Hepatocyte (in vitro differentiated cells): ENCODE data around the gene COBL. TPM values are rescaled to one million over a fixed set of nuclear protein-coding genes. Genes with fewer than 3 reads are reported as not detected.

Source experiments
- DNase-seq: peaks from one replicate; pipeline ENCODE4 v3.0.0-alpha.2; 2016; ENCODE audit warnings: low spot score
- H2AFZ ChIP-seq: fragments of 200-600 bp; sonication (generic); 2 replicates; pipeline ENCODE4 v1.6.0; 2016; ENCODE audit warnings: antibody characterized with exemption, mild to moderate bottlenecking
- H3K27ac ChIP-seq: fragments of 200-600 bp; sonication (generic); 2 replicates; pipeline ENCODE4 v1.5.1; 2016; ENCODE audit warnings: mild to moderate bottlenecking
- H3K27me3 ChIP-seq: fragments of 200-600 bp; sonication (generic); 2 replicates; pipeline ENCODE4 v1.6.1; 2016
- H3K36me3 ChIP-seq: fragments of 200-600 bp; sonication (generic); replicated peaks from 2 replicates; pipeline ENCODE4 v1.5.1; 2016; ENCODE audit warnings: low read depth; ENCODE audit not compliant: insufficient read depth
- H3K4me1 ChIP-seq: fragments of 200-600 bp; sonication (generic); 2 replicates; pipeline ENCODE4 v1.5.1; 2016; ENCODE audit warnings: mild to moderate bottlenecking, moderate library complexity; ENCODE audit not compliant: insufficient read depth
- H3K4me2 ChIP-seq: fragments of 200-600 bp; sonication (generic); 2 replicates; pipeline ENCODE4 v1.6.0; 2016
- H3K4me3 ChIP-seq: fragments of 200-600 bp; sonication (generic); 2 replicates; pipeline ENCODE4 v1.5.1; 2016; ENCODE audit warnings: mild to moderate bottlenecking
- H3K79me2 ChIP-seq: fragments of 200-600 bp; sonication (generic); 2 replicates; pipeline ENCODE4 v1.6.0; 2017; ENCODE audit warnings: mild to moderate bottlenecking
- H3K9me2 ChIP-seq: fragments of 200-600 bp; sonication (generic); replicated peaks from 2 replicates; pipeline ENCODE4 v1.6.0; 2017; ENCODE audit warnings: mild to moderate bottlenecking; ENCODE audit not compliant: insufficient read depth
- H3K9me3 ChIP-seq: fragments of 200-600 bp; sonication (generic); 2 replicates; pipeline ENCODE4 v1.5.1; 2016; ENCODE audit warnings: low read depth, mild to moderate bottlenecking
- H4K20me1 ChIP-seq: fragments of 200-600 bp; sonication (generic); 2 replicates; pipeline ENCODE4 v1.6.0; 2016; ENCODE audit warnings: mild to moderate bottlenecking; ENCODE audit not compliant: insufficient read depth, poor library complexity, severe bottlenecking
- EZH2 ChIP-seq: fragments of 200-600 bp; sonication (generic); IDR thresholded peaks from 2 replicates; pipeline ENCODE4 v1.6.1; 2016; ENCODE audit warnings: antibody characterized with exemption, mild to moderate bottlenecking, borderline replicate concordance
- EZH2phosphoT487 ChIP-seq: fragments of 200-600 bp; sonication (generic); IDR thresholded peaks from one replicate; pipeline ENCODE4 v1.6.1; 2018; ENCODE audit warnings: antibody characterized with exemption, mild to moderate bottlenecking, low read depth, moderate library complexity; ENCODE audit not compliant: unreplicated experiment, severe bottlenecking
- WGBS: methylation state at CpG from one replicate; pipeline ENCODE4 v1.1.6; 2016; ENCODE audit warnings: low lambda C conversion rate; ENCODE audit errors: missing lambda C conversion rate; 5-methylcytosine and 5-hydroxymethylcytosine counted together
- polyA plus RNA-seq: library from polyadenylated mRNA; unstranded; fragments of >200 nt; fragmentation: Nextera tagmentation; extraction: Ambion mirVana; gene quantifications from 2 replicates; pipeline ENCODE4 v1.2.1, GENCODE V29; 2016
- total RNA-seq: library from RNA; depleted of rRNA; stranded (reverse); fragments of >200 nt; gene quantifications from 2 replicates; pipeline ENCODE4 v1.2.3, GENCODE V29; 2014
- TF ChIP-seq, protein P1 (sequence below): fragments of 200-600 bp; sonication (generic); IDR thresholded peaks from 2 replicates; pipeline ENCODE4 v1.5.1; 2016; ENCODE audit warnings: antibody characterized with exemption, mild to moderate bottlenecking; ENCODE audit not compliant: poor library complexity

The COBL gene
- total and polyA plus RNA-seq, 2 experiments from 2014 or later, result 7.8 to 20.5 TPM

DNA sequence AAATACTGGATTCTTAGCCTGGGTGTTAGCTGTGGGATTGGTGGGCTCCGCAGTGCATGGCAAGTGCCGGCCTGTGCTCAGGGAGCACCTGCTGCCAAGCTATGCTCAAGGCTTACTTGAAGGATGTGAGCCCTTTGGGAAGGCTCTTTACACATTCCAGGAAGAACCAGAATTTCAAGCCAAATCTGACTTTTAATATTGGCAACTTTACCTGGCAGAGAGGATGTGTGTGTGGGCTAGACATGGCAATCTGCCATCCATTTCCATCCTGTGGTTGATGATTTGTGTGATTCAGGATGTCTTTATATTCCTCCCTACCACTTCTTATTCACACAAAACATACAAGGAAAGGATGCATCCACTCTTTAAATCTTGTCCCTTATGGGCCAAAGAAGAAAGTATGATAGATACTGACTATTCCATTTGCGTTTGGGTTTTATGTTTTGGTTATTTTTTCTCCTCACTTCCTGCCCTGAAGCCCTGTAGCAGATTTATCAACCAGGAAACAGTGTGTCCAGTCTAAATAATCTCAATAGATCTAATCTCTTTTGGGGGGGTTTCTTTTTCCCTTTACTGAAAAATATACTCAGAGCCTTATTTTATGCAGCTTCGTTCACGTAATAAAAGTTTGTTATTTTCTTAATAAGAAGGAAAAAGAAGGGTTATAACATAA lies 247.1 kb downstream of the COBL start:
- H3K9me2 ChIP-seq, result no peaks in the 10 kb centered on the region
- no peak overlapping the region for H3K4me3 ChIP-seq
- H4K20me1 ChIP-seq, result no peaks in the 10 kb centered on the region
- H3K79me2 ChIP-seq, result no peaks in the 10 kb centered on the region
- no peak overlapping the region for H2AFZ ChIP-seq
- no peaks in the 10 kb centered on the region for H3K27me3 ChIP-seq
- no peaks in the 10 kb centered on the region for H3K9me3 ChIP-seq
- H3K4me2 ChIP-seq, result no peak overlapping the region
- WGBS, result 86% methylated on average over 5 of the region's 5 CpGs
- DNase-seq, result no peak
- H3K4me1 ChIP-seq, result no peaks in the 10 kb centered on the region
- H3K27ac ChIP-seq, result no peak overlapping the region
- H3K36me3 ChIP-seq, result no peaks in the 10 kb centered on the region
- TF ChIP-seq EZH2phosphoT487 (no peak), EZH2 (no peak)
- TF ChIP-seq, protein P1, sequence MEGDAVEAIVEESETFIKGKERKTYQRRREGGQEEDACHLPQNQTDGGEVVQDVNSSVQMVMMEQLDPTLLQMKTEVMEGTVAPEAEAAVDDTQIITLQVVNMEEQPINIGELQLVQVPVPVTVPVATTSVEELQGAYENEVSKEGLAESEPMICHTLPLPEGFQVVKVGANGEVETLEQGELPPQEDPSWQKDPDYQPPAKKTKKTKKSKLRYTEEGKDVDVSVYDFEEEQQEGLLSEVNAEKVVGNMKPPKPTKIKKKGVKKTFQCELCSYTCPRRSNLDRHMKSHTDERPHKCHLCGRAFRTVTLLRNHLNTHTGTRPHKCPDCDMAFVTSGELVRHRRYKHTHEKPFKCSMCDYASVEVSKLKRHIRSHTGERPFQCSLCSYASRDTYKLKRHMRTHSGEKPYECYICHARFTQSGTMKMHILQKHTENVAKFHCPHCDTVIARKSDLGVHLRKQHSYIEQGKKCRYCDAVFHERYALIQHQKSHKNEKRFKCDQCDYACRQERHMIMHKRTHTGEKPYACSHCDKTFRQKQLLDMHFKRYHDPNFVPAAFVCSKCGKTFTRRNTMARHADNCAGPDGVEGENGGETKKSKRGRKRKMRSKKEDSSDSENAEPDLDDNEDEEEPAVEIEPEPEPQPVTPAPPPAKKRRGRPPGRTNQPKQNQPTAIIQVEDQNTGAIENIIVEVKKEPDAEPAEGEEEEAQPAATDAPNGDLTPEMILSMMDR, result no peak

DNA sequence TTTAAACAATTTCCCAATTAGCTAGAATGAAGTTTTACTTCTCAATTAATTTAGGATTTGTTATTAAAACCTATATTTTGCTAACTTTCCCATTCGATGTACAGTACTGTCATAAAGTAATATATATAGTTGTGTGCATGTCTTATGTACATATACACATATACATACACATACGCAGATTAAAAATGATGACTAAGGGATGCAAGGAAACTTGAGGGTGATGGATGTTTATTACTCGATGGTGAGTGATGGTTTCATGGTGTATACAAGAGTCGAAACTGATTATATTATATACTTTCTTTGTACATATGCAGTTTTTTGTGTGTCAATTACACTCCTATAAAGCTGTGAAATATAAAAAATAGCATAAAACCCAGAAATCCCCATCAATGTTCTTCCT lies 248.2 kb downstream of the COBL start:
- Histone ChIP-seq H4K20me1 (no peaks in the 10 kb centered on the region), H2AFZ (no peak overlapping the region), H3K4me1 (no peaks in the 10 kb centered on the region), H3K36me3 (no peaks in the 10 kb centered on the region), H3K9me3 (no peaks in the 10 kb centered on the region), H3K27ac (no peak overlapping the region), H3K4me3 (no peak overlapping the region), H3K9me2 (no peaks in the 10 kb centered on the region), H3K27me3 (no peaks in the 10 kb centered on the region), H3K4me2 (no peak overlapping the region), H3K79me2 (no peaks in the 10 kb centered on the region)
- TF ChIP-seq EZH2 (no peak), EZH2phosphoT487 (no peak)
- TF ChIP-seq, protein P1, result no peak
- no peak for DNase-seq
- 95% methylated on average over 4 of the region's 4 CpGs for WGBS

DNA sequence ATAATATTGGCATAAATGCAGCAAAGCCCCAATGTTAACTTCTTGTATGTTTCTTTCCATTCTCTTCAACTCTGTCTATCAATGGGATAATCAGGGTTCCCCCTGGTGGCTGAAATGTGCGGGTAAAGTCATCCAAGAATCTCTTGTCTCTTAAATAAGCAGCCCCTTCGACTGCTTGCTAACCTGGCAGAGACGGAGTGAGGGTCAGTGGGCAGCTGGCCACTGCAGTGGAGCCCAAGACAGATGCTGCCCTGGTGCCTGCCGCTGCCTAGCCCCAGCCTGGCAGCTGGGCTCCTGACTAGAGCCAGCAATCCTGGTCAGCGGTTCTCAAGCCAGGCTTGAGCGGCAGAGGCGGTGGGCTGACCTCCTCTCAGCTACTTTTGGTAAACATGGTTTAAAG lies 248.9 kb downstream of the COBL start:
- H3K4me2 ChIP-seq, result no peak overlapping the region
- H2AFZ ChIP-seq, result no peak overlapping the region
- peak; percentile 80 for DNase-seq
- TF ChIP-seq EZH2phosphoT487 (no peak), EZH2 (no peak)
- TF ChIP-seq, protein P1, result peak; percentile 77
- H3K79me2 ChIP-seq, result no peaks in the 10 kb centered on the region
- 48% methylated on average over 7 of the region's 7 CpGs for WGBS
- no peaks in the 10 kb centered on the region for H3K36me3 ChIP-seq
- H3K9me3 ChIP-seq, result no peaks in the 10 kb centered on the region
- no peak overlapping the region for H3K27ac ChIP-seq
- no peaks in the 10 kb centered on the region for H3K27me3 ChIP-seq
- H3K4me1 ChIP-seq, result no peaks in the 10 kb centered on the region
- H3K9me2 ChIP-seq, result no peaks in the 10 kb centered on the region
- no peak overlapping the region for H3K4me3 ChIP-seq
- H4K20me1 ChIP-seq, result no peaks in the 10 kb centered on the region
